SH-SY5Y (cell line): ENCODE results near the gene ASIC4.

Experiments used
- GATA2 ChIP-seq: IDR thresholded peaks from 2 replicates; pipeline ENCODE4 v1.6.1; 2011; ENCODE audit warnings: mild to moderate bottlenecking, low read depth, low read length
- GATA3 ChIP-seq: IDR thresholded peaks from 2 replicates; pipeline ENCODE4 v1.6.1; 2011; ENCODE audit warnings: low read depth, mild to moderate bottlenecking, low read length, moderate library complexity

GRCh38 chr2:219477815-219478214 is 36.5 kb upstream of the ASIC4 start:
- TF ChIP-seq GATA2 (no peak), GATA3 (no peak)
